Mesenchymal stem cell (in vitro differentiated cells and primary cell): ENCODE data around the gene PGA4.

Experiments used
- DNase-seq: peaks from one replicate; pipeline ENCODE4 v3.0.0-alpha.2; 2013
- H2AFZ ChIP-seq: one replicate; pipeline ENCODE4 v1.6.1; 2013; ENCODE audit warnings: low read depth, mild to moderate bottlenecking, control low read depth, inconsistent platforms, low read length, moderate library complexity
- H2AK5ac ChIP-seq: 2 replicates; pipeline ENCODE4 v1.6.1; 2013; ENCODE audit warnings: low read length, moderate library complexity, mild to moderate bottlenecking, inconsistent platforms; ENCODE audit not compliant: severe bottlenecking
- H2BK120ac ChIP-seq: one replicate; pipeline ENCODE4 v1.6.1; 2013; ENCODE audit warnings: low read depth, mild to moderate bottlenecking, inconsistent platforms, low read length, moderate library complexity
- H2BK12ac ChIP-seq, 2 experiments: one replicate each; pipeline ENCODE4 v1.6.1; 2013; ENCODE audit warnings: inconsistent platforms in 2 of 2, low read length in 2 of 2, mild to moderate bottlenecking in 2 of 2, moderate library complexity in 2 of 2, control low read depth in 1 of 2
- H2BK15ac ChIP-seq: one replicate; pipeline ENCODE4 v1.6.1; 2013; ENCODE audit warnings: mild to moderate bottlenecking, low read depth, inconsistent platforms; ENCODE audit not compliant: poor library complexity, severe bottlenecking
- H2BK5ac ChIP-seq: 2 replicates; pipeline ENCODE4 v1.6.1; 2013; ENCODE audit warnings: low read depth, mild to moderate bottlenecking, low read length, control low read depth, inconsistent platforms; ENCODE audit not compliant: poor library complexity, severe bottlenecking
- H3K14ac ChIP-seq, 2 experiments: one replicate each; pipeline ENCODE4 v1.6.1; 2013; ENCODE audit warnings: inconsistent platforms in 2 of 2, low read length in 2 of 2, control low read depth in 1 of 2, mild to moderate bottlenecking in 1 of 2, moderate library complexity in 1 of 2
- H3K18ac ChIP-seq, 2 experiments: one replicate each; pipeline ENCODE4 v1.6.1; 2013; ENCODE audit warnings: inconsistent platforms in 2 of 2, low read length in 2 of 2, control low read depth in 1 of 2, low read depth in 1 of 2, mild to moderate bottlenecking in 1 of 2
- H3K23ac ChIP-seq, 2 experiments: one replicate each; pipeline ENCODE4 v1.6.1; 2013; ENCODE audit warnings: inconsistent platforms in 2 of 2, low read length in 2 of 2, mild to moderate bottlenecking in 2 of 2, moderate library complexity in 2 of 2, control low read depth in 1 of 2
- H3K27ac ChIP-seq: 2 replicates; pipeline ENCODE4 v1.5.1; 2013; ENCODE audit warnings: mild to moderate bottlenecking, moderate library complexity, low read length, control low read depth, inconsistent platforms; ENCODE audit not compliant: poor library complexity, severe bottlenecking
- H3K27me3 ChIP-seq, 2 experiments: 2 replicates each; pipeline versions ENCODE4 v1.6.1 to v1.7.0; 2013; ENCODE audit warnings: low read length in 2 of 2, mild to moderate bottlenecking in 2 of 2, moderate library complexity in 2 of 2, control low read depth in 1 of 2, inconsistent platforms in 1 of 2; ENCODE audit not compliant: control insufficient read depth in 1 of 2, insufficient read depth in 1 of 2
- H3K36me3 ChIP-seq, 2 experiments: 2 replicates each; pipeline versions ENCODE4 v1.6.1 to v1.7.0; 2013; ENCODE audit warnings: low read length in 2 of 2, control low read depth in 1 of 2, inconsistent platforms in 1 of 2, low read depth in 1 of 2, mild to moderate bottlenecking in 1 of 2; ENCODE audit not compliant: insufficient read depth in 2 of 2, control insufficient read depth in 1 of 2
- H3K4ac ChIP-seq, 2 experiments: one replicate each; pipeline ENCODE4 v1.6.1; 2013; ENCODE audit warnings: inconsistent platforms in 2 of 2, low read length in 2 of 2, mild to moderate bottlenecking in 2 of 2, moderate library complexity in 2 of 2, control low read depth in 1 of 2, low read depth in 1 of 2
- H3K4me1 ChIP-seq: 2 replicates; pipeline ENCODE4 v1.6.1; 2013; ENCODE audit warnings: low read depth, low read length, control low read depth; ENCODE audit not compliant: control insufficient read depth, insufficient read depth
- H3K4me2 ChIP-seq: 2 replicates; pipeline ENCODE4 v1.6.1; 2013; ENCODE audit warnings: low read length, mild to moderate bottlenecking, inconsistent platforms; ENCODE audit not compliant: poor library complexity, severe bottlenecking
- H3K4me3 ChIP-seq, 2 experiments: 2 replicates each; pipeline versions ENCODE4 v1.5.1 to v1.7.0; 2013; ENCODE audit warnings: low read length in 2 of 2, mild to moderate bottlenecking in 2 of 2, control low read depth in 1 of 2, low read depth in 1 of 2; ENCODE audit not compliant: insufficient read depth in 1 of 2
- H3K79me1 ChIP-seq: replicated peaks from 2 replicates; pipeline ENCODE4 v1.6.1; 2013; ENCODE audit warnings: mild to moderate bottlenecking, control low read depth, low read length, inconsistent platforms; ENCODE audit not compliant: poor library complexity, severe bottlenecking
- H3K9ac ChIP-seq: 2 replicates; pipeline ENCODE4 v1.7.0; 2013; ENCODE audit warnings: mild to moderate bottlenecking, low read length, moderate library complexity
- H3K9me3 ChIP-seq: 2 replicates; pipeline ENCODE4 v1.7.0; 2013; ENCODE audit warnings: mild to moderate bottlenecking, low read length; ENCODE audit not compliant: control insufficient read depth
- H4K8ac ChIP-seq: one replicate; pipeline ENCODE4 v1.6.1; 2013; ENCODE audit warnings: inconsistent platforms, mild to moderate bottlenecking, low read length, moderate library complexity
- H4K91ac ChIP-seq: one replicate; pipeline ENCODE4 v1.6.1; 2013; ENCODE audit warnings: mild to moderate bottlenecking, low read length, inconsistent platforms
- WGBS: methylation state at CpG from one replicate; pipeline ENCODE4 v1.1.7; 2013; ENCODE audit warnings: mixed read lengths; 5-methylcytosine and 5-hydroxymethylcytosine counted together

Gene PGA4

DNA sequence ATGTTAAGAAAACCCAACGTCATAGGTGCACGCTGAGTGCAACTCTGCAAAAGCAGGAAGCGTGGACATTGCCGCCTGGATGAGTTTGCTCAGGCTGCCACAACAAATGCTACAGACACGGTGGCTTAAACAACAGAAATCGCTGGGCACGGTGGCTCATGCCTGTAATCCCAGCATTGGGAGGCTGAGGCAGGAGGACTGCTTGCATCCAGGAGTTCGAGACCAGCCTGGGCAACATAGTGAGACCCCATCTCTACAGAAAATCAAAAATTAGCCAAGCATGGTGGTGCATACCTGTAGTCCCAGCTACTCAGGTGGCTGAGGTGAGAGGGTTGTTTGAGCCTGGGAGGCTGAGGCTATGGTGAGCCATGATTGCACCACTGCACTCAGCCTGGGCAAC is 32.2 kb upstream of the PGA4 start:
- H2BK12ac ChIP-seq: no peak overlapping the region
- WGBS: 86% methylated on average over 7 of the region's 8 CpGs
- no peak overlapping the region for H3K14ac ChIP-seq
- no peak overlapping the region for H3K4me2 ChIP-seq
- H3K9ac ChIP-seq: no peak overlapping the region
- H3K27me3 ChIP-seq: peaks cover 0 to 11% of the 10 kb centered on the region in 2 experiments
- H2BK120ac ChIP-seq: no peak overlapping the region
- DNase-seq: no peak
- H3K4me3 ChIP-seq: no peak overlapping the region
- H2AFZ ChIP-seq: no peak overlapping the region
- peaks cover 7% of the 10 kb centered on the region for H3K9me3 ChIP-seq
- no peak overlapping the region for H3K4ac ChIP-seq
- no peak overlapping the region for H4K8ac ChIP-seq
- no peaks in the 10 kb centered on the region for H3K79me1 ChIP-seq
- H3K23ac ChIP-seq: no peak overlapping the region
- no peak overlapping the region for H4K91ac ChIP-seq
- no peak overlapping the region for H3K27ac ChIP-seq
- H3K4me1 ChIP-seq: peaks cover 3% of the 10 kb centered on the region
- no peak overlapping the region for H2BK15ac ChIP-seq
- H2AK5ac ChIP-seq: no peak overlapping the region
- H2BK5ac ChIP-seq: no peak overlapping the region
- H3K18ac ChIP-seq: no peak overlapping the region
- H3K36me3 ChIP-seq: no peaks in the 10 kb centered on the region

DNA sequence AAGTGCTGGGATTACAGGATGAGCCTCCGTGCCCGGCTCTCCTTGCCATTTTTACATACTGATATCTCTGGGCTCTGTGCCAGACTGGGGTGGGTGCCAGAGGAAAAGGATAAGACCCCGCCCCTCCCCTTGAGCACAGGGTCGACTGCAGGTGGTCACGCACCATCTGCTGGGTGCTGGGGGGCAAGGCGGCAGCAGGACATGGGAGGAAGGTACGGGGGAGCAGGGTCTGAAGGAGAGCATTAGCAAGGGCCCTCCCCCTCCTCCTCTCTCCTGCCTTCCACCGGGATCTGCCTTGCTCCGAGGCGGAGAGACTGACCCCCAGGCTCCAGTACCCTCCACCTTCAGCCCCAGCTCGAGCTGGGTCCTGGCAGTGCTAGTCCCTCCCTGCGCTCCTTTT is 28.6 kb upstream of the PGA4 start:
- H3K14ac ChIP-seq: no peak overlapping the region
- no peak for DNase-seq
- 57% methylated on average over 7 of the region's 12 CpGs for WGBS
- H2BK12ac ChIP-seq: no peak overlapping the region
- no peak overlapping the region for H3K4ac ChIP-seq
- H4K91ac ChIP-seq: no peak overlapping the region
- H3K23ac ChIP-seq: no peak overlapping the region
- H3K4me2 ChIP-seq: no peak overlapping the region
- H3K9ac ChIP-seq: no peak overlapping the region
- H2BK120ac ChIP-seq: no peak overlapping the region
- peaks cover 0 to 26% of the 10 kb centered on the region in 2 experiments for H3K27me3 ChIP-seq
- H3K4me1 ChIP-seq: peaks cover 14% of the 10 kb centered on the region
- H3K4me3 ChIP-seq: no peak overlapping the region
- peaks cover 12% of the 10 kb centered on the region for H3K9me3 ChIP-seq
- H2BK15ac ChIP-seq: no peak overlapping the region
- no peak overlapping the region for H2BK5ac ChIP-seq
- no peak overlapping the region for H3K27ac ChIP-seq
- no peak overlapping the region for H2AFZ ChIP-seq
- H3K18ac ChIP-seq: no peak overlapping the region
- H4K8ac ChIP-seq: no peak overlapping the region
- H2AK5ac ChIP-seq: no peak overlapping the region
- no peaks in the 10 kb centered on the region for H3K36me3 ChIP-seq
- H3K79me1 ChIP-seq: no peaks in the 10 kb centered on the region

DNA sequence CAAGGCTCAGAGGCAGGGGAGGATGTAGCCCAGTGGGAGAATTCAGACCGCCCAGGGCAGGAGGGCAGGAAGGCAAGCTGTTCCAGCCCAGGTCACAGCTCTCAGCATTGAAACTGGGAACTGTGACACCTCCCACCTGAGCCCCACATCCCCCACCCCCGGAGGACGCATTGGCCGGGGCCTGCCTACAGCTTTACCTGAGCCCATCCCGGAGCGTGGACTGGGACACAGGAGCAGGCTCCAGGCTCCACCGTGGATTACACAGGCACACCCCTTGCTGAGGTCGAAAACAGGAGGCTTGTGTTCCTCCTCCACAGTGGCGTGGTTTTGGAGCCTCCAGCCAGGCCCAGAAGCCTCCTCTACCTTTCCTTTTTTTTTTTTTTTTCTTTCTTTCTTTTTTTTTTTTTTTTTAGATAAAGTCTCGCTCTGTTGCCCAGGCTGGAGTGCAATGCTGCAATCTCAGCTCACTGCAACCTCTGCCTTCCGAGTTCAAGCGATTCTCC is 27.9 kb upstream of the PGA4 start:
- Histone ChIP-seq H4K91ac (no peak overlapping the region), H3K27me3 (peaks cover 2 to 27% of the 10 kb centered on the region in 2 experiments), H3K79me1 (no peaks in the 10 kb centered on the region), H3K9ac (no peak overlapping the region), H3K23ac (no peak overlapping the region), H3K36me3 (no peaks in the 10 kb centered on the region), H3K14ac (no peak overlapping the region), H2BK5ac (no peak overlapping the region), H2BK15ac (no peak overlapping the region), H3K27ac (no peak overlapping the region), H3K4me1 (peaks cover 14% of the 10 kb centered on the region), H3K4ac (no peak overlapping the region), H2AFZ (no peak overlapping the region), H2BK120ac (no peak overlapping the region), H3K18ac (no peak overlapping the region), H3K9me3 (peaks cover 18% of the 10 kb centered on the region), H2BK12ac (no peak overlapping the region), H3K4me3 (no peak overlapping the region), H3K4me2 (no peak overlapping the region), H4K8ac (no peak overlapping the region), H2AK5ac (no peak overlapping the region)
- DNase-seq: no peak
- whole genome bisulfite sequencing: 83% methylated on average over 11 of the region's 12 CpGs

DNA sequence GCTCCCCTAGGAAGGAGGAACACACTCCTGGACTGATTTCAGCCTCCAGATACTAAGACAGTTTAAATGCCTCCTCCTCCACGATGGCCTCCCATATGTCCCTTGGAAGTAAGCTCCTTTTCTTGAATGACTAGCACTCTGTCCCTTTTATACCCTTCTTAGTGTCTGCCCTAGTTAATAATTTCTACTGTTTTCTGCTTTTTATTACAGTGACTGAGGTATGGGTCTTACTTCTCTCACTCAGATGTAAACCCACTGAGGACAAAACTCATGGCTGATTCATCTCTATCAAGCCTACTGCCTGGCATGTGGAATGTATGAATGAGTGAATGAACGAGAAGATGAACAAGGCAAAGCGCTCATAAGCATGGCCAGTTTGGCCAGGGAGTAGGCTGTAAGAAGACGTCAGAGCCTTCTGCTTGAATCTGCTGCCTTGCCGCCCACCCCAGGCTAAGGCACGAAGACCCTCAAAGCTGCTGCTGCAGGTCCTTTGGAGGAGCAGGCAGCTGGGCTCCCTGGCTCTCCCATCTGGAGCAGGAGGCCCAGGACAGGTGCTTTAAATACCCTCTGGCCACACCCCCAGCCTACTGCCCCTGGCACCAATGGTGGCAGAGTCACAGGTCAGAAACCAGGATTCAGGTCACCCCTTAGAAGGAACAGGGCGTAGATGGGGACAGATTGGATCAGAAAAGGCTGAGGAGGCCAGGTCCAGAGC is 27.0 kb upstream of the PGA4 start:
- Histone ChIP-seq H3K9me3 (peaks cover 22% of the 10 kb centered on the region), H3K4ac (no peak overlapping the region), H3K4me1 (peaks cover 14% of the 10 kb centered on the region), H2AFZ (no peak overlapping the region), H2BK5ac (no peak overlapping the region), H3K36me3 (no peaks in the 10 kb centered on the region), H2BK15ac (no peak overlapping the region), H4K91ac (no peak overlapping the region), H3K18ac (no peak overlapping the region), H4K8ac (no peak overlapping the region), H2BK120ac (no peak overlapping the region), H3K4me2 (no peak overlapping the region), H3K9ac (no peak overlapping the region), H2BK12ac (no peak overlapping the region), H3K27me3 (peaks cover 4 to 21% of the 10 kb centered on the region in 2 experiments), H3K27ac (no peak overlapping the region), H3K79me1 (no peaks in the 10 kb centered on the region), H3K4me3 (no peak overlapping the region), H2AK5ac (peak overlapping the region; percentile 18), H3K23ac (no peak overlapping the region), H3K14ac (no peak overlapping the region)
- WGBS: 73% methylated on average over 6 of the region's 7 CpGs
- DNase-seq: no peak
